Type B pancreatic cell (in vitro differentiated cells): ENCODE measurements around the gene SIK3. TPM values are rescaled to one million over a fixed set of nuclear protein-coding genes. Genes with fewer than 3 reads are reported as not detected.

Experiments used
- DNase-seq: peaks from one replicate; pipeline ENCODE4 v3.0.0; 2021; ENCODE audit warnings: mixed read lengths; ENCODE audit not compliant: unreplicated experiment; ENCODE audit errors: extremely low spot score
- H3K27ac Mint-ChIP-seq: 2 replicates; pipeline ENCODE4 v1.8.0; 2021; ENCODE audit warnings: mild to moderate bottlenecking, mixed read lengths
- H3K27me3 Mint-ChIP-seq: 2 replicates; pipeline ENCODE4 v1.8.0; 2021; ENCODE audit warnings: mixed read lengths
- H3K36me3 Mint-ChIP-seq: 2 replicates; pipeline ENCODE4 v1.8.0; 2021; ENCODE audit warnings: mixed read lengths
- H3K4me1 Mint-ChIP-seq: one replicate; pipeline ENCODE4 v1.8.0; 2021; ENCODE audit warnings: mixed read lengths; ENCODE audit not compliant: unreplicated experiment
- H3K4me3 Mint-ChIP-seq: 2 replicates; pipeline ENCODE4 v1.8.0; 2021; ENCODE audit warnings: mild to moderate bottlenecking, mixed read lengths
- H3K9me3 Mint-ChIP-seq: 2 replicates; pipeline ENCODE4 v1.8.0; 2021; ENCODE audit warnings: mixed read lengths
- CTCF ChIP-seq: fragments of 200-600 bp; sonication (generic); conservative IDR thresholded peaks from 2 replicates; pipeline ENCODE4 v1.5.0; 2021; ENCODE audit warnings: antibody characterized with exemption, mild to moderate bottlenecking
- total RNA-seq: library from RNA; stranded (reverse); gene quantifications from 2 replicates; pipeline ENCODE4 v1.2.1, GENCODE V29; 2021; ENCODE audit warnings: low replicate concordance

SIK3 gene
- total RNA-seq, 1 donor from 2014 or later: 39.9 TPM

GRCh38 chr11:116980136-116980793 is 118.0 kb downstream of the SIK3 start:
- DNase-seq: no peak
- Mint-ChIP-seq H3K36me3 (no peaks in the 10 kb centered on the region), H3K27ac (no peak overlapping the region), H3K9me3 (no peaks in the 10 kb centered on the region), H3K4me3 (no peak overlapping the region), H3K4me1 (peaks cover 15% of the 10 kb centered on the region), H3K27me3 (no peaks in the 10 kb centered on the region)
- TF ChIP-seq CTCF: no peak

- TF ChIP-seq CTCF: no peak
- no peaks in the 10 kb centered on the region for H3K36me3 Mint-ChIP-seq
- DNase-seq: no peak
- H3K27ac Mint-ChIP-seq: peak overlapping the region; percentile 67
- H3K27me3 Mint-ChIP-seq: no peaks in the 10 kb centered on the region
- H3K4me3 Mint-ChIP-seq: no peak overlapping the region
- no peaks in the 10 kb centered on the region for H3K9me3 Mint-ChIP-seq
- H3K4me1 Mint-ChIP-seq: peaks cover 6% of the 10 kb centered on the region
Observed at GRCh38 chr11:116976941-116977570, 121.2 kb downstream of the SIK3 start.

GRCh38 chr11:116975661-116976060 is 122.6 kb downstream of the SIK3 start:
- no peak overlapping the region for H3K27ac Mint-ChIP-seq
- no peak for TF ChIP-seq CTCF
- no peak overlapping the region for H3K4me3 Mint-ChIP-seq
- no peak for DNase-seq
- peaks cover 6% of the 10 kb centered on the region for H3K4me1 Mint-ChIP-seq
- no peaks in the 10 kb centered on the region for H3K27me3 Mint-ChIP-seq
- H3K9me3 Mint-ChIP-seq: no peaks in the 10 kb centered on the region
- no peaks in the 10 kb centered on the region for H3K36me3 Mint-ChIP-seq

- peaks cover 10% of the 10 kb centered on the region for H3K4me1 Mint-ChIP-seq
- no peaks in the 10 kb centered on the region for H3K27me3 Mint-ChIP-seq
- TF ChIP-seq CTCF: no peak
- DNase-seq: no peak
- H3K4me3 Mint-ChIP-seq: no peak overlapping the region
- no peaks in the 10 kb centered on the region for H3K36me3 Mint-ChIP-seq
- H3K9me3 Mint-ChIP-seq: no peaks in the 10 kb centered on the region
- H3K27ac Mint-ChIP-seq: no peak overlapping the region
Observed at GRCh38 chr11:116973270-116973669, 125.0 kb downstream of the SIK3 start.

- TF ChIP-seq CTCF: no peak
- no peak for DNase-seq
- Mint-ChIP-seq H3K4me3 (no peak overlapping the region), H3K27me3 (no peaks in the 10 kb centered on the region), H3K4me1 (peaks cover 10% of the 10 kb centered on the region), H3K27ac (no peak overlapping the region), H3K9me3 (no peaks in the 10 kb centered on the region), H3K36me3 (no peaks in the 10 kb centered on the region)
Observed at GRCh38 chr11:116972691-116973090, 125.5 kb downstream of the SIK3 start.
